Activated CD8-positive, alpha-beta memory T cell treated with anti-CD3 and anti-CD28 coated beads, Interleukin-2, amount 50 U/mL, for 1 hour (primary cell): ENCODE data around the gene ZNF688.
"Not testable (repeated sequence)": the region's sequence is repeated elsewhere in the genome, so short reads cannot be mapped to it uniquely, and the experiment has no call there.

Source experiments
- DNase-seq: peaks from one replicate; pipeline ENCODE4 v3.0.0-alpha.2; 2020; ENCODE audit errors: extremely low read depth

The ZNF688 gene

DNA sequence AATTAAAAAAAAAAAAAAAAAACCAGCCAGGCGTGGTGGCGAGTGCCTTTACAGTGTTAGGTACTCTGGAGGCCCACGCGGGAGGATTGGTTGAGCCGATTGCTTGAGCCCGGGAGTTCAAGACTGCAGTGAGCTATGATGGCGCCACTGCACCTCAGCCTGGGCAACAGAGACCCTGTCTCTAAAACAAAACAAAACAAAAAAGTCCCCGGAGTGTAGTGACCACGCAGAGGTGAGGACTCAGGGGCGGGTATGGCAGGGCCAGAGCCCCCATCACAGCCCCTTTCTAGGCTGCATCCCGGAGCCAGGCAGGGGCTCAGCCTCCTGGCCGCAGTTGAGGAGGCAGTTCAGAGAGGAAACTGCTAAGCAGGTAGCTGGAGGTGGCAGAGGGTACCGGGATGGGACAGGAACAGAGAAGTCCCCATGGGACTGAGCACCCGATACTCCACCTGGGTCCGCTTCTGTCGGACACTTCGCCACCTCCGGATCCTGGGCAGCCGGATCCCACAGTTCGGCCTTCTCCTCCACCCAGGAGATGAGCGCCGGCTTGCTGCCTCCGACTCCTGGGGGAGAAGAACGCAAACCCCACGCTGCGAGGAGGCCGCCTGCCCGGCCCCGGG, 37.7 kb downstream of the ZNF688 start:
- no peak for DNase-seq

DNA sequence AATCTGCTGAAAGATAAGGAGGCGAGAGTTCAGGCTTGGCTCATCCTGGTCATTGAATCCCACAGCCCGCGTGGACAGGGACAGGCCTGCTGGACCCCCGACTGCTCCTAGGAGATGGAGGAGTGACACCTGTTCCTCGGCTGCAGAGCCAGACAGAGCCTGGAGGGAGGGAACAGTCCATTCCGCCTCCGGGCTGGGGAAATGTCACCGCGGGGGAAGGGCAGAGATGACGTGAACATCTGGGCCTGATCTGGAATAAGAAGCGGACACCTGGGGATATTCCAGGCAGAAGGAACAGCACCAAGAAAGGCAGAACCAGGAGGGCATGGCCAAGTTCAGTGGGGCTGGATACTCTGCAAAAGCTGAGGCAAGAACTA, 38.4 kb downstream of the ZNF688 start:
- DNase-seq = no peak

- DNase-seq = no peak
These were observed 39.0 kb downstream of the ZNF688 start for GRCh38 chr16:30532285-30533145.

- no peak for DNase-seq
These were observed 41.1 kb downstream of the ZNF688 start for GRCh38 chr16:30530163-30531037.

DNA sequence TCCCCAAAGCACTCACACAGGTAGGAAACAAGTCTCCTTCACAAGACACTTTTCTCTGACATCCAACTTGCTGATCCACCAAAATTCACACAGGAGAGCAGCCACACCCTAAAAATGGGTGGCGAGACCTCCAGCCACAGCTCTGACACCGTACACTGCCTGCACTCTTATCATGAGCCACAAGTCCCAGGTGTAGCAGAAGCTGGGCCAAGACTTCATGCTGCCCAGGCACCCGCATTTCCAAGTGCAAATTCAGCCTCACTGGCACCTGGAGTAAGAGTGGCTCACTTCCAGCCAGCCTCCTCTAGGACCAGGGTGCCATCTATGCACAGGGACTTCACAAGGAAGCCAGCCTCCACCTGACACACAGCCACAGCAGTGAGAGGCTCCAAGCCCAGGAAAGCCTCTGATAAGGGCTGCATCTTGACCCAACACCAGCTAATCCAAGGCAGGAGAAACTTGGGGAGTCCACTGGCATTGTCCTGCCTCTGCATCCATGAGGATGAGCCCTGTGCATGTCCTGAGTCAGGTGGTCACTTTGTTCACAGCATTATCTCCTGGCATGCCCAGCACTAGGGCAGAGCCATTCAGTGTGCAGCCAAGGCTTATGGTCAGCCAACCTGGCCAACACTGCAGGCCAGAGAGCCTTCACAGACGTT, 42.6 kb downstream of the ZNF688 start:
- no peak for DNase-seq

DNA sequence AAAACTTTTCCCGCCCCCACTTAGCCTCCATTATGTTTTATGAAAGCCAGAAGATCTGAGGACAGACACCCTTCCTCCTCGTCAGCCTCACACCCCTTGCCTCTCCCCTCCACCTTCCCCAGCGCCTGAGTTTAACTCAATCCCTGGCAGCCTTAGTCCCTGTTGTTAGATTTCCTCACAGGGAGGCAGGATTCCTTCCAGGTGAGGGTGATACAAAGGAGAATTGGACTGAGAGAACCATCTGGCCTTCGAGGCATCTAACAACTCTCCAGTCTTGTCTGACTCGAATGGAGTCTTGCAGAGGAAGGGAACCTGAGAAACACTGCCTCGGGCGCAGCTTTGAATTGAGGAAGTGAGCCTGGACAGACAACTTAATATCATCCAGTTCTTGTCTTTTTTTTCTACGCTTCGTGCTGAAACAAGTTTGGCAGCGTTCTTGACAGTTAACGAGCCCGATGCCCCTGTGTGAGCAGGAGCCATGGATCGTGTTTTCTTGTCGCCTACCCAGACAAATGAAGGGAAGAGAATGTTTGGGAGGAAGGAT, 43.8 kb downstream of the ZNF688 start:
- no peak for DNase-seq

GRCh38 chr16:30526823-30527634, 44.5 kb downstream of the ZNF688 start:
- peak; percentile 59 for DNase-seq

GRCh38 chr16:30526137-30526822, 45.2 kb downstream of the ZNF688 start, which contains the start of gene ZNF768:
Gene ZNF768, minus strand, starts transcription at chr16:30526566. Its CDS starts 153 bp downstream, at chr16:30526413.
- DNase-seq = no peak

- no peak for DNase-seq
These were observed 45.7 kb downstream of the ZNF688 start for GRCh38 chr16:30525844-30526136.

DNA sequence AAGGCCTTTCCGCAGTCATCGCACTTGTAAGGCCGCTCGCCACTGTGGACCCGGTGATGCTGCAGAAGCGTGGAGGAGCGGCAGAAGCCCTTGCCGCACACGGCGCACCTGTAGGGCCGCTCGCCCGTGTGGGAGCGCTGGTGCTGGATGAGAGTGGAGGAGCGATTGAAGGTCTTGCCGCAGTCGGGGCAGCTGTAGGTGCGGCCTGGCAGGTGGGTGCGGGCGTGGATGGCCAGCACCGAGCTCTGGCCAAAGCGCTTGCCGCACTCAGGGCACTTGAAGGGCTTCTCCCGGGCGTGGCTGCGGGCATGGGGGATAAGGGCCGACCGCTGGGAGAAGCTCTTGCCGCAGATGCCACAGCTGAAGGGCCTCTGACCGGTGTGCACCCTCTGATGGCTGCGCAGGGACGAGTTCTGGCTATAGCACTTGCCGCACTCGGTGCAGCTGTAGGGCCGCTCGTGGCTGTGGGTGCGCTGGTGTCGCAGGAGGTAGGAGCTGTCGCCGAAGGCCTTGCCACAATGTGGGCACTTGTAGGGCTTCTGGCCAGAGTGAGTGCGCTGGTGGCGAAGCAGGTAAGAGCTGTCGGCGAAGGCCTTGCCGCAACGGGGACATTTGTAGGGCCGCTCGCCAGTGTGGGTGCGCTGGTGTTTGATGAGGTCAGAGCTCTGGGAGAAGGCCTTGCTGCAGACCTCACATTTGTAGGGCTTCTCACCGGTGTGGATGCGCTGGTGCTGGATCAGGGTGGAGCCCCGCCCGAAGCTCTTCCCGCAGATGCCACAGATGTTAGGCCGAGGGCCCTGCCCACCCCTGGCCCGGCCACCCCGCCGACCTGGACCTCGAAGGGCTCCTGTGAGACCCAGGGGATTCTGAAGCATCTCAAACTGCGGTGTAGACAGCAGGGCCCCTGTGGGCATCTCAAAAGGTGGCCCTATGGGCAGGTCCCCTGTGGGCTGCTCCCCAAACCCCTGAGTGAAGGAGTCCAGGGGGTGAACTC, 46.6 kb downstream of the ZNF688 start:
- no peak for DNase-seq

GRCh38 chr16:30523768-30524574, 47.5 kb downstream of the ZNF688 start:
- DNase-seq = no peak

DNA sequence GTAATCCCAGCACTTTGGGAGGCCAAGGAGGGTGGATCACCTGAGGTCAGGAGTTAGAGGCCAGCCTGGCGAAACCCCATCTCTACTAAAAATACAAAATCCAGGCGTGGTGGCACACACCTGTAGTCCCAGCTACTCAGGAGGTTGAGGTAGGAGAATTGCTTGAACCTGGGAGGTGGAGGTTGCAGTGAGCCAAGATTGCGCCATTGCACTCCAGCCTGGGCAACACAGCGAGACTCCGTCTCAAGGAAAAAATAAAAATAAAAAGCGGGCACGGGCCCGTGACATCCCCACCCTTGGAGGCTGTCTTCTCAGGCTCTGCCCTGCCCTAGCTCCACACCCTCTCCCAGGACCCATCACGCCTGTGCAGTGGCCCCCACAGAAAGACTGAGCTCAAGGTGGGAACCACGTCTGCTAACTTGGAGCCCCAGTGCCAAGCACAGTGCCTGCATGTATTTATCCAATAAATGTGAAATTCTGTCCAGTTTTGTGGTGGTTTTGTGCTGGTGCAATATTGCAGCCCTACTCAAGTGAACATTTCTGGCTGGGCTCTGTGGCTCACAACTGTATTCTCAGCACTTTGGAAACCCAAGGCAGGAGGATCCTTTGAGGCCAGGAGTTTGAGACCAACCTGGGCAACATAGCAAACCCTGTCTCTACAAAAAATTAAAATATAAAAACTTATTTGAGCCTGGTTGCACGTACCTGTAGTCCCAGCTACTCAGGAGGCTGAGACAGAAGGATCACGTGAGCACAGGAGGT, 48.6 kb downstream of the ZNF688 start:
- DNase-seq = not testable (repeated sequence)

DNA sequence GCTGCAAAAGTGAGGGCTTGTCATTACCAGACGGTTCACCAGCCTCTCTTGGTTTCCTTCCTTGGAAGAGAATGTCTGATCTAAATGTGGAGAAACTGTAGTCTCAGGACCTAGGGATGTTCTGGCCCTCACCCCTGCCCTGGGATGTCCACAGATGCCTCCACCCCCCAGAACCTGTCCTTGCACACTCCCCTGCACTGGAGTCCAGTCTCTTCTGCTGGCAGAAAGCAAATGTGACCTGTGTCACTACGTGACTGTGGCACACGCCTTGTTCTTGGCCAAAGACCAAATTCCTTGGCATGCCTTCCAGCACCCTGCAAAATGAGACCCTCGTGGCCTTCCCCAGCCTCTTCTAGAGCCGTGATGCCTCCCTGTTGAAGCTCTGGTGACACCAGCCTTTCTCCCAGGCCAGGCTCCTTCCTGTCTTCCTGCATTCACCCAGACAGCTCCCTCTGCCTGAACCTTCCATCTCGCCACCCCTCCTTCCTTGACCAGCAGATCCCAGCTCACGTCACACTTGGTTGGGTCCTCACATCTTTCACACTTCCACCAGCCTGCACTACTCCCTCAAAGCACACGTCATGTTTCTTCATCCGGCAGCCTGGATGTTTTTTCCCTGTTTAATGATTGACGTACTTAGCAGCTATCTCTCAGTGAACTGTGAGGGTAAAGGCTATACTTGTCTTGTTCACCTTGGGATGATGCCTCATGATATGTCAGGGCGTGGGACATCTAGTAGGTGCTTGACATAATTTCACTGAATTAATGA, 49.5 kb downstream of the ZNF688 start:
- no peak for DNase-seq

GRCh38 chr16:30521476-30521872, 50.0 kb downstream of the ZNF688 start:
- no peak for DNase-seq
